Vagina (tissue), 2 donors: ENCODE data around the gene BPIFB6.

ENCODE experiments used
- CTCF ChIP-seq, 3 experiments: fragments of 450-650 bp in 2 of 3; fragments of 200-600 bp in 1 of 3; sonication (generic) in 1 of 3; IDR thresholded peaks; one replicate each; pipeline ENCODE4 v1.5.1; 2017 to 2019; ENCODE audit warnings: antibody characterized with exemption in 3 of 3, mild to moderate bottlenecking in 2 of 3, moderate library complexity in 2 of 3
- POLR2AphosphoS5 ChIP-seq, 2 donors: sonication (generic); formaldehyde crosslinking; IDR thresholded peaks; one replicate each; pipeline ENCODE4 v1.9.0; 2017; ENCODE audit warnings: antibody characterized with exemption in 2 of 2, mild to moderate bottlenecking in 2 of 2, low read depth in 1 of 2; ENCODE audit not compliant: insufficient read depth in 1 of 2

GRCh38 chr20:33081411-33082154 is 50.1 kb downstream of the BPIFB6 start:
- no peak for TF ChIP-seq CTCF (IDR thresholded peaks at IDR 0.05)
- TF ChIP-seq POLR2AphosphoS5 (IDR thresholded peaks at IDR 0.05; ENCODE audit: insufficient read depth in 1 of 2, low read depth in 1 of 2) = no peak
